ENCODE results near the gene SARM1. TPM values are rescaled to one million over a fixed set of nuclear protein-coding genes. Genes with fewer than 3 reads are reported as not detected.

The SARM1 gene
- polyA plus RNA-seq, 1 donor from 2014 or later, result 21.6 TPM

DNA sequence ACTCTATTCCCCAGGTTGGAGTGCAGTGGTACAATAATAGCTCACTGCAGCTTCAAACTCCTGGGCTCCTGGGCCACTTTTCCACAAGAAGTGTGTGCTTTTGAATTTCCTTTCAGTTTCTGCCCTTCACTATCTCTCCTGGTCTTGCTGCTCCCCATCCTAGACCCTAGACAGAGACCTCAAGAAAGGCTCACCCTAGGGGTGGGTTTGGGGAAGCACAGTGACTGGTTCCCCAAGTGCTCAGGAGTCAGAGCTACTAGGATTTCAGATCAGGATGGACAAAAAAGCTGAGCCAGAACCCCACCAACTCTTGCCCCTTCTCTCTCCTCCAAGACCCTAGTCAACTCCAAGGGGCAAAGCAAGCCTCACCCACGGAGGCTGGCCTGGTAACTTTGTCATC, 4.9 kb upstream of the SARM1 start:
- Histone ChIP-seq H3K36me3 (ENCODE audit: insufficient read depth, low read length) (no peaks in the 10 kb centered on the region), H3K27me3 (ENCODE audit: insufficient read depth, low read depth, low read length) (no peaks in the 10 kb centered on the region), H3K27ac (ENCODE audit: low read length) (no peak overlapping the region), H3K4me2 (ENCODE audit: low read length) (no peak overlapping the region), H2AFZ (ENCODE audit: low read depth, low read length) (no peak overlapping the region), H4K20me1 (ENCODE audit: insufficient read depth) (no peaks in the 10 kb centered on the region), H3F3A (ENCODE audit: insufficient read depth, low read length, poor library complexity, severe bottlenecking) (no peaks in the 10 kb centered on the region), H3K4me3 (ENCODE audit: low read length) (no peak overlapping the region), H3K9ac (ENCODE audit: low read length) (no peak overlapping the region), H3K9me2 (ENCODE audit: insufficient read depth, low read length) (no peaks in the 10 kb centered on the region), H3K9me3 (ENCODE audit: low read length) (no peaks in the 10 kb centered on the region), H3K79me2 (replicated peaks; ENCODE audit: insufficient read depth, low read length) (no peaks in the 10 kb centered on the region)
- TF ChIP-seq, protein P1, sequence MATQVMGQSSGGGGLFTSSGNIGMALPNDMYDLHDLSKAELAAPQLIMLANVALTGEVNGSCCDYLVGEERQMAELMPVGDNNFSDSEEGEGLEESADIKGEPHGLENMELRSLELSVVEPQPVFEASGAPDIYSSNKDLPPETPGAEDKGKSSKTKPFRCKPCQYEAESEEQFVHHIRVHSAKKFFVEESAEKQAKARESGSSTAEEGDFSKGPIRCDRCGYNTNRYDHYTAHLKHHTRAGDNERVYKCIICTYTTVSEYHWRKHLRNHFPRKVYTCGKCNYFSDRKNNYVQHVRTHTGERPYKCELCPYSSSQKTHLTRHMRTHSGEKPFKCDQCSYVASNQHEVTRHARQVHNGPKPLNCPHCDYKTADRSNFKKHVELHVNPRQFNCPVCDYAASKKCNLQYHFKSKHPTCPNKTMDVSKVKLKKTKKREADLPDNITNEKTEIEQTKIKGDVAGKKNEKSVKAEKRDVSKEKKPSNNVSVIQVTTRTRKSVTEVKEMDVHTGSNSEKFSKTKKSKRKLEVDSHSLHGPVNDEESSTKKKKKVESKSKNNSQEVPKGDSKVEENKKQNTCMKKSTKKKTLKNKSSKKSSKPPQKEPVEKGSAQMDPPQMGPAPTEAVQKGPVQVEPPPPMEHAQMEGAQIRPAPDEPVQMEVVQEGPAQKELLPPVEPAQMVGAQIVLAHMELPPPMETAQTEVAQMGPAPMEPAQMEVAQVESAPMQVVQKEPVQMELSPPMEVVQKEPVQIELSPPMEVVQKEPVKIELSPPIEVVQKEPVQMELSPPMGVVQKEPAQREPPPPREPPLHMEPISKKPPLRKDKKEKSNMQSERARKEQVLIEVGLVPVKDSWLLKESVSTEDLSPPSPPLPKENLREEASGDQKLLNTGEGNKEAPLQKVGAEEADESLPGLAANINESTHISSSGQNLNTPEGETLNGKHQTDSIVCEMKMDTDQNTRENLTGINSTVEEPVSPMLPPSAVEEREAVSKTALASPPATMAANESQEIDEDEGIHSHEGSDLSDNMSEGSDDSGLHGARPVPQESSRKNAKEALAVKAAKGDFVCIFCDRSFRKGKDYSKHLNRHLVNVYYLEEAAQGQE (IDR thresholded peaks at IDR 0.05; ENCODE audit: borderline replicate concordance), result no peak
- no peak for TF ChIP-seq MXI1 (conservative IDR thresholded peaks at IDR 0.05; ENCODE audit: poor library complexity, severe bottlenecking)
- TF ChIP-seq EZH2 (IDR thresholded peaks at IDR 0.05; ENCODE audit: borderline replicate concordance, insufficient read depth, low read length, poor library complexity, severe bottlenecking), result no peak
- TF ChIP-seq, protein P2, sequence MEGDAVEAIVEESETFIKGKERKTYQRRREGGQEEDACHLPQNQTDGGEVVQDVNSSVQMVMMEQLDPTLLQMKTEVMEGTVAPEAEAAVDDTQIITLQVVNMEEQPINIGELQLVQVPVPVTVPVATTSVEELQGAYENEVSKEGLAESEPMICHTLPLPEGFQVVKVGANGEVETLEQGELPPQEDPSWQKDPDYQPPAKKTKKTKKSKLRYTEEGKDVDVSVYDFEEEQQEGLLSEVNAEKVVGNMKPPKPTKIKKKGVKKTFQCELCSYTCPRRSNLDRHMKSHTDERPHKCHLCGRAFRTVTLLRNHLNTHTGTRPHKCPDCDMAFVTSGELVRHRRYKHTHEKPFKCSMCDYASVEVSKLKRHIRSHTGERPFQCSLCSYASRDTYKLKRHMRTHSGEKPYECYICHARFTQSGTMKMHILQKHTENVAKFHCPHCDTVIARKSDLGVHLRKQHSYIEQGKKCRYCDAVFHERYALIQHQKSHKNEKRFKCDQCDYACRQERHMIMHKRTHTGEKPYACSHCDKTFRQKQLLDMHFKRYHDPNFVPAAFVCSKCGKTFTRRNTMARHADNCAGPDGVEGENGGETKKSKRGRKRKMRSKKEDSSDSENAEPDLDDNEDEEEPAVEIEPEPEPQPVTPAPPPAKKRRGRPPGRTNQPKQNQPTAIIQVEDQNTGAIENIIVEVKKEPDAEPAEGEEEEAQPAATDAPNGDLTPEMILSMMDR (IDR thresholded peaks at IDR 0.05; ENCODE audit: poor library complexity, severe bottlenecking), result no peak
- TF ChIP-seq SMC3 (conservative IDR thresholded peaks at IDR 0.05; ENCODE audit: poor library complexity), result no peak
- TF ChIP-seq EP300 (conservative IDR thresholded peaks at IDR 0.05; ENCODE audit: poor library complexity, severe bottlenecking), result no peak
- TF ChIP-seq TAF1 (IDR thresholded peaks at IDR 0.05; ENCODE audit: low read depth), result no peak
- no peak for TF ChIP-seq POLR2AphosphoS5 (IDR thresholded peaks at IDR 0.05)
- TF ChIP-seq RAD21 (conservative IDR thresholded peaks at IDR 0.05), result no peak

- Histone ChIP-seq H3K4me3 (ENCODE audit: low read length) (no peak overlapping the region), H3K9me2 (ENCODE audit: insufficient read depth, low read length) (no peaks in the 10 kb centered on the region), H3K27me3 (ENCODE audit: insufficient read depth, low read depth, low read length) (no peaks in the 10 kb centered on the region), H4K20me1 (ENCODE audit: insufficient read depth) (no peaks in the 10 kb centered on the region), H3K36me3 (ENCODE audit: insufficient read depth, low read length) (no peaks in the 10 kb centered on the region), H3F3A (ENCODE audit: insufficient read depth, low read length, poor library complexity, severe bottlenecking) (peaks cover 3% of the 10 kb centered on the region), H2AFZ (ENCODE audit: low read depth, low read length) (no peak overlapping the region), H3K4me2 (ENCODE audit: low read length) (no peak overlapping the region), H3K9ac (ENCODE audit: low read length) (no peak overlapping the region), H3K9me3 (ENCODE audit: low read length) (no peaks in the 10 kb centered on the region), H3K27ac (ENCODE audit: low read length) (no peak overlapping the region), H3K79me2 (replicated peaks; ENCODE audit: insufficient read depth, low read length) (peaks cover under 1% of the 10 kb centered on the region)
- TF ChIP-seq POLR2AphosphoS5 (IDR thresholded peaks at IDR 0.05) (no peak), EZH2 (IDR thresholded peaks at IDR 0.05; ENCODE audit: borderline replicate concordance, insufficient read depth, low read length, poor library complexity, severe bottlenecking) (no peak), RAD21 (conservative IDR thresholded peaks at IDR 0.05) (no peak), EP300 (conservative IDR thresholded peaks at IDR 0.05; ENCODE audit: poor library complexity, severe bottlenecking) (no peak), MXI1 (conservative IDR thresholded peaks at IDR 0.05; ENCODE audit: poor library complexity, severe bottlenecking) (no peak), SMC3 (conservative IDR thresholded peaks at IDR 0.05; ENCODE audit: poor library complexity) (no peak), TAF1 (IDR thresholded peaks at IDR 0.05; ENCODE audit: low read depth) (no peak)
- TF ChIP-seq, protein P1 (IDR thresholded peaks at IDR 0.05; ENCODE audit: borderline replicate concordance), result no peak
- TF ChIP-seq, protein P2 (IDR thresholded peaks at IDR 0.05; ENCODE audit: poor library complexity, severe bottlenecking), result no peak
Observed at GRCh38 chr17:28367641-28368305, 3.7 kb upstream of the SARM1 start.
